Uterus (tissue), 4 donors: ENCODE data around the gene ARHGEF26. TPM values are rescaled to one million over a fixed set of nuclear protein-coding genes. Genes with fewer than 3 reads are reported as not detected.

Experiments used
- DNase-seq, 2 donors: peaks; one replicate each; pipeline ENCODE4 v3.0.0-alpha.2; 2019 to 2020
- H3K27ac ChIP-seq, 2 donors: fragments of 200-600 bp; sonication (generic); 1 replicate in 1 of 2; 2 replicates in 1 of 2; pipeline ENCODE4 v1.5.1; 2016 to 2018
- H3K27me3 ChIP-seq, 2 donors: fragments of 200-600 bp; sonication (generic); one replicate each; pipeline ENCODE4 v1.5.1; 2018 to 2019; ENCODE audit warnings: control low read depth in 1 of 2
- H3K36me3 ChIP-seq, 2 donors: fragments of 200-600 bp; sonication (generic); one replicate each; pipeline ENCODE4 v1.5.1; 2019; ENCODE audit warnings: control low read depth in 1 of 2
- H3K4me1 ChIP-seq, 2 donors: fragments of 200-600 bp; sonication (generic); one replicate each; pipeline ENCODE4 v1.5.1; 2018 to 2019; ENCODE audit warnings: control low read depth in 1 of 2
- H3K4me3 ChIP-seq, 2 donors: fragments of 200-600 bp; sonication (generic); 1 replicate in 1 of 2; 2 replicates in 1 of 2; pipeline ENCODE4 v1.5.1; 2018 to 2019; ENCODE audit warnings: mild to moderate bottlenecking in 1 of 2
- H3K9me3 ChIP-seq, 2 donors: fragments of 200-600 bp; sonication (generic); one replicate each; pipeline ENCODE4 v1.5.1; 2019; ENCODE audit warnings: control low read depth in 1 of 2
- POLR2A ChIP-seq, 2 donors: fragments of 450-650 bp; IDR thresholded peaks; one replicate each; pipeline ENCODE4 v1.6.1; 2016; ENCODE audit warnings: antibody characterized with exemption in 2 of 2, mild to moderate bottlenecking in 1 of 2, moderate library complexity in 1 of 2
- intact Hi-C: fragments of 100-400 bp; cut with DNase I; formaldehyde crosslinking; loops from one replicate; pipeline ENCODE4 v1.15.1; 2023; ENCODE audit warnings: low total_unique reads
- total RNA-seq, 4 donors: library from RNA; depleted of rRNA in 3 of 4; stranded (reverse); fragments of >200 nt in 3 of 4; gene quantifications; one replicate each; pipeline versions ENCODE4 v1.1.0 to v1.2.4, GENCODE V29; 2014 to 2023
- TF ChIP-seq, protein P1 (sequence below), 4 experiments: fragments of 200-600 bp in 2 of 4; fragments of 450-650 bp in 2 of 4; sonication (generic) in 2 of 4; IDR thresholded peaks; one replicate each; pipeline ENCODE4 v1.5.1; 2016 to 2019; ENCODE audit warnings: antibody characterized with exemption in 4 of 4, mild to moderate bottlenecking in 2 of 4, moderate library complexity in 1 of 4
- donor health status: DM: yes; HTN: yes; CAD: no.

Gene ARHGEF26
- total RNA-seq, 4 donors from 2014 or later: 13.5 to 43.5 (median 16.6) TPM

DNA sequence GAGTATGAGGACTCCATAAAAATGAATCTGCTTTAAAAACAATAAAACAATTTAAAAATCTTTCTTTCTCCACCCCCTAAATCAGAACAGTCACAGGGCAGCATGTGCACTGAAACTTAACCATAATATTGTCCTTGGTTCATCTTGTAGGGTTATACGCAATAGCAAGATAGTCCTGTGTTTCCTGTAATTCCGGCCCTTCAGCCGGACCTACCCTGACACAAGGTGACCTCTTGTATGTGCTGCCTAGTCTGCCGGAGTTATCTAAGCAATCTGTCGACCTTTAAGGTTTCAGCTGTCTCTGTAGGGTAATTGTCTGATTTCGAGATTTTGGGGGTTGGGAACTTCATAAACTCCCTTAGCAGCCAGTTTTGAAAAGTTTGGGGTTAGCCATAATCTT, 103.2 kb downstream of the ARHGEF26 start:
- TF ChIP-seq, protein P1, sequence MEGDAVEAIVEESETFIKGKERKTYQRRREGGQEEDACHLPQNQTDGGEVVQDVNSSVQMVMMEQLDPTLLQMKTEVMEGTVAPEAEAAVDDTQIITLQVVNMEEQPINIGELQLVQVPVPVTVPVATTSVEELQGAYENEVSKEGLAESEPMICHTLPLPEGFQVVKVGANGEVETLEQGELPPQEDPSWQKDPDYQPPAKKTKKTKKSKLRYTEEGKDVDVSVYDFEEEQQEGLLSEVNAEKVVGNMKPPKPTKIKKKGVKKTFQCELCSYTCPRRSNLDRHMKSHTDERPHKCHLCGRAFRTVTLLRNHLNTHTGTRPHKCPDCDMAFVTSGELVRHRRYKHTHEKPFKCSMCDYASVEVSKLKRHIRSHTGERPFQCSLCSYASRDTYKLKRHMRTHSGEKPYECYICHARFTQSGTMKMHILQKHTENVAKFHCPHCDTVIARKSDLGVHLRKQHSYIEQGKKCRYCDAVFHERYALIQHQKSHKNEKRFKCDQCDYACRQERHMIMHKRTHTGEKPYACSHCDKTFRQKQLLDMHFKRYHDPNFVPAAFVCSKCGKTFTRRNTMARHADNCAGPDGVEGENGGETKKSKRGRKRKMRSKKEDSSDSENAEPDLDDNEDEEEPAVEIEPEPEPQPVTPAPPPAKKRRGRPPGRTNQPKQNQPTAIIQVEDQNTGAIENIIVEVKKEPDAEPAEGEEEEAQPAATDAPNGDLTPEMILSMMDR (IDR thresholded peaks at IDR 0.05): no peak
- no peak for TF ChIP-seq POLR2A (IDR thresholded peaks at IDR 0.05)
- no peak overlapping the region for H3K4me3 ChIP-seq
- DNase-seq: no peak
- no peaks in the 10 kb centered on the region for H3K4me1 ChIP-seq
- H3K27ac ChIP-seq: no peak overlapping the region
- no peaks in the 10 kb centered on the region for H3K27me3 ChIP-seq
- H3K36me3 ChIP-seq: no peaks in the 10 kb centered on the region
- H3K9me3 ChIP-seq: no peaks in the 10 kb centered on the region
- intact Hi-C loops: no loop called here

DNA sequence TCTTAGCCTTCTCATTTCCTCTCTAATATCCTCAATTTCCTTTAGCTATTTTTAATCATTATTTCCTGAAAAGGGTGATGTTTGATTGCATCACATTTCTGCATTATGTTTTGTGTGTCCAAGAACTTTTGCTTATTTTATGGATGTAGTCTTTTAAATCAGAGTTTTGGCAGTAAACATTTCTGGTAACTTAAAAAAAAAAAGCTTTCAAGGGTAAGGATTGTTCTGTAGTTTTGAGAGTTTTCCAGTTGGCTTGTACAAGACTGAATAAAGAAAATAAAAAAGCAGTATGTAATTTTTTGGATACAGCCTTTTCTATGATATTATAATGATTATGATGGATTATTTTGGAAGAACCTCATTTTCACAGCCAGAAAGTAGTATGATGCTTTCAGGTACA, 103.7 kb downstream of the ARHGEF26 start:
- DNase-seq: no peak
- intact Hi-C loops: no loop called here
- no peaks in the 10 kb centered on the region for H3K36me3 ChIP-seq
- no peaks in the 10 kb centered on the region for H3K27me3 ChIP-seq
- TF ChIP-seq POLR2A (IDR thresholded peaks at IDR 0.05): no peak
- TF ChIP-seq, protein P1 (IDR thresholded peaks at IDR 0.05): no peak
- no peak overlapping the region for H3K27ac ChIP-seq
- H3K4me3 ChIP-seq: no peak overlapping the region
- H3K4me1 ChIP-seq: no peaks in the 10 kb centered on the region
- H3K9me3 ChIP-seq: no peaks in the 10 kb centered on the region

DNA sequence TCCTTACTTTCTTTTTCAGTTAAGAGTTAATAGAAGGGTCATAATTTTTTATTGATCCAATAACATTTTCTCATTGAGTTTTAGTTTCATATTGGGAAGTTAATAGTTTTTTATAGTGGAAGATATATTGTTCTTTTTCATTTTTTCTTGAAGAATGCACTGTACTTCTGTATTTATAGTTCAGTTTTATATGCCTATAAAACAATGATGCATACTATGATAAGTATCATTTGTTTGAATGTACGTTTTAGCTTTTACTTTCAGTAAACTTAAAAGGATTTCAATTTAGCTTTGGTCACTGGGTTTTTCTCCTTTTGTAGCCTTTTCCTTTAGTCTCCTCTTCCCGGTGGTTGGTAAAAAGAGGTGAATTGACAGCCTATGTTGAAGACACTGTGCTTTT, 104.3 kb downstream of the ARHGEF26 start:
- intact Hi-C loops: no loop called here

DNA sequence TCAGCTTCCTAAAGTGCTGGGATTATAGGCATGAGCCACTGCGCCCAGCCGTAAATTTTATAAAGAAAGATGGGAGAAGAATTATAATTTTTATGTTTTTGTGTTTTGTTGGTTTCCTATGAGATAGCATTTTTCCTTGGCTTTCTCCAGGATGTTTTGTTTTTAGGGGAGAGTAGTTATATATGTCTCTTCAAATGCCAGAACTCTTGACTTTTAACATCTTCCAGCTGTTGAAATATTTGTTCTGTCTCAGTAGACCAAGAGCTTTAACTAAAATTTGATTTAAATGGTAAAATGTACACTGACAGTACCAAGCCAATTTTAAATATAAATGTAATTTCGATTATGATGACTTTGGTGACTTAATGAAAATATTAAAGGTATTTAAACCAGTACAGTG, 106.3 kb downstream of the ARHGEF26 start:
- no peaks in the 10 kb centered on the region for H3K4me1 ChIP-seq
- TF ChIP-seq, protein P1 (IDR thresholded peaks at IDR 0.05): no peak
- TF ChIP-seq POLR2A (IDR thresholded peaks at IDR 0.05): no peak
- no peaks in the 10 kb centered on the region for H3K27me3 ChIP-seq
- intact Hi-C loops: no loop called here
- no peaks in the 10 kb centered on the region for H3K36me3 ChIP-seq
- no peak overlapping the region for H3K4me3 ChIP-seq
- H3K9me3 ChIP-seq: no peaks in the 10 kb centered on the region
- DNase-seq: no peak
- H3K27ac ChIP-seq: no peak overlapping the region

More for the DNA sequence above, 104.3 kb downstream of the ARHGEF26 start:
- DNase-seq: no peak
- no peaks in the 10 kb centered on the region for H3K9me3 ChIP-seq
- no peak overlapping the region for H3K27ac ChIP-seq
- no peaks in the 10 kb centered on the region for H3K27me3 ChIP-seq
- H3K4me1 ChIP-seq: no peaks in the 10 kb centered on the region
- no peak overlapping the region for H3K4me3 ChIP-seq
- H3K36me3 ChIP-seq: no peaks in the 10 kb centered on the region
- TF ChIP-seq, protein P1 (IDR thresholded peaks at IDR 0.05): no peak
- no peak for TF ChIP-seq POLR2A (IDR thresholded peaks at IDR 0.05)

DNA sequence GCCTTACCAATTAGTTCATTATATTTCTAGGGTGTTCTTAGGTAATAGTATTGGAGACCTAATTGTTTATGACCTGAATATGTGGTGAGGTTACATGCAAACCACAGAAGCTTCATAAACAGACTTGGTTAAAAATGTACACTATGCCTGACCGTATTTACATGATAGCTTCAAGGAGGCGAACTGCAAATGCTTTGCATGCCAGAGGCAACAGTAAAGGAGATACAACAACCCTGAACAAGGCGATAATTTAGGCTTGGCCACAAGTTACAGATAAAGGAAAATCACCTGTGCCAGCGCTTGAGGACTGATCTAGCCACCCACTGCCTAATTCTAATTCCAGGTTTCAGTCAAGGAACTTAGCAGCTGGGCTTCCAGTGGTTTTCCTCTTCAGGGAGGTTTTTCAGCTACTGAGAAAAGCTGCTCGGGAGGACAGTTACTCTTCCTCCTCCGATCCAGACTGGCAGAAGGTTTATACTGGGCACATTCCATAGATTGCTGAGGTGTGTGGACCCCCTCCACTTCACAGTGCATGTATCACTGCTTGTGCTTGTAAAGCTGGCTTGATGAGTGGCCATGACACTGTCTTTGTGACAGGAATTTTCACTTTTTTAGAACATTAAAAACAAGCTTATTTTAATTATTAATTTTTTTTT, 107.5 kb downstream of the ARHGEF26 start:
- no peaks in the 10 kb centered on the region for H3K9me3 ChIP-seq
- TF ChIP-seq, protein P1 (IDR thresholded peaks at IDR 0.05): no peak
- TF ChIP-seq POLR2A (IDR thresholded peaks at IDR 0.05): no peak
- DNase-seq: no peak
- H3K27ac ChIP-seq: no peak overlapping the region
- no peak overlapping the region for H3K4me3 ChIP-seq
- no peaks in the 10 kb centered on the region for H3K27me3 ChIP-seq
- intact Hi-C loops: no loop called here
- H3K4me1 ChIP-seq: no peaks in the 10 kb centered on the region
- H3K36me3 ChIP-seq: no peaks in the 10 kb centered on the region
